ENCODE data around the gene CHRNB2.

The CHRNB2 gene

GRCh38 chr1:154614247-154614646 is 46.7 kb downstream of the CHRNB2 start:
- H3K79me2 ChIP-seq (ENCODE audit: low read length) = peaks cover 81% of the 10 kb centered on the region
- no peak overlapping the region for H3K27ac ChIP-seq (ENCODE audit: low read length)
- no peak for TF ChIP-seq CTCF (IDR thresholded peaks at IDR 0.05; ENCODE audit: low read length)
- no peak for TF ChIP-seq EZH2 (optimal IDR thresholded peaks at IDR 0.05; ENCODE audit: low read depth, low read length)
- TF ChIP-seq EZH2phosphoT487 (IDR thresholded peaks at IDR 0.05; ENCODE audit: low read length) = no peak
- no peak for DNase-seq
- peaks cover 11% of the 10 kb centered on the region for H3K4me1 ChIP-seq (ENCODE audit: low read length)
- H3K4me2 ChIP-seq (ENCODE audit: low read depth, low read length) = no peak overlapping the region
- no peaks in the 10 kb centered on the region for H3K36me3 ChIP-seq (replicated peaks; ENCODE audit: insufficient read depth, low read length)
- no peak overlapping the region for H2AFZ ChIP-seq (ENCODE audit: low read length)
- no peaks in the 10 kb centered on the region for H3K9me3 ChIP-seq (replicated peaks; ENCODE audit: insufficient read depth, low read length)
- H3F3A ChIP-seq (ENCODE audit: insufficient read depth, low read length) = peaks cover 16% of the 10 kb centered on the region
- H4K20me1 ChIP-seq (ENCODE audit: insufficient read depth, low read length) = 0 out of 2 replicates have a peak, but pooled peaks cover 6% of the 10 kb centered on the region
- H3K9ac ChIP-seq (ENCODE audit: low read length) = no peak overlapping the region
- no peak overlapping the region for H3K4me3 ChIP-seq (ENCODE audit: low read length)
- no peaks in the 10 kb centered on the region for H3K9me2 ChIP-seq (replicated peaks; ENCODE audit: insufficient read depth, low read length)
- no peaks in the 10 kb centered on the region for H3K27me3 ChIP-seq (replicated peaks; ENCODE audit: insufficient read depth, low read length)

GRCh38 chr1:154614901-154615300 is 47.3 kb downstream of the CHRNB2 start:
- no peak overlapping the region for H3K4me2 ChIP-seq (ENCODE audit: low read depth, low read length)
- no peak overlapping the region for H3K4me3 ChIP-seq (ENCODE audit: low read length)
- H3K79me2 ChIP-seq (ENCODE audit: low read length) = peaks cover 87% of the 10 kb centered on the region
- H3K9ac ChIP-seq (ENCODE audit: low read length) = no peak overlapping the region
- no peak overlapping the region for H3K27ac ChIP-seq (ENCODE audit: low read length)
- H3K4me1 ChIP-seq (ENCODE audit: low read length) = peaks cover 5% of the 10 kb centered on the region
- TF ChIP-seq EZH2phosphoT487 (IDR thresholded peaks at IDR 0.05; ENCODE audit: low read length) (no peak), CTCF (IDR thresholded peaks at IDR 0.05; ENCODE audit: low read length) (no peak), EZH2 (optimal IDR thresholded peaks at IDR 0.05; ENCODE audit: low read depth, low read length) (no peak)
- H3K9me3 ChIP-seq (replicated peaks; ENCODE audit: insufficient read depth, low read length) = no peaks in the 10 kb centered on the region
- 0 out of 2 replicates have a peak, but pooled peaks cover 6% of the 10 kb centered on the region for H4K20me1 ChIP-seq (ENCODE audit: insufficient read depth, low read length)
- no peak overlapping the region for H2AFZ ChIP-seq (ENCODE audit: low read length)
- H3K9me2 ChIP-seq (replicated peaks; ENCODE audit: insufficient read depth, low read length) = no peaks in the 10 kb centered on the region
- DNase-seq = no peak
- H3K36me3 ChIP-seq (replicated peaks; ENCODE audit: insufficient read depth, low read length) = no peaks in the 10 kb centered on the region
- H3F3A ChIP-seq (ENCODE audit: insufficient read depth, low read length) = peaks cover 10% of the 10 kb centered on the region
- no peaks in the 10 kb centered on the region for H3K27me3 ChIP-seq (replicated peaks; ENCODE audit: insufficient read depth, low read length)

GRCh38 chr1:154615411-154615810 is 47.8 kb downstream of the CHRNB2 start:
- TF ChIP-seq CTCF (IDR thresholded peaks at IDR 0.05; ENCODE audit: low read length) (no peak), EZH2 (optimal IDR thresholded peaks at IDR 0.05; ENCODE audit: low read depth, low read length) (no peak), EZH2phosphoT487 (IDR thresholded peaks at IDR 0.05; ENCODE audit: low read length) (no peak)
- H3K4me2 ChIP-seq (ENCODE audit: low read depth, low read length) = no peak overlapping the region
- no peak overlapping the region for H3K9ac ChIP-seq (ENCODE audit: low read length)
- no peaks in the 10 kb centered on the region for H3K36me3 ChIP-seq (replicated peaks; ENCODE audit: insufficient read depth, low read length)
- peaks cover 5% of the 10 kb centered on the region for H3F3A ChIP-seq (ENCODE audit: insufficient read depth, low read length)
- H3K27me3 ChIP-seq (replicated peaks; ENCODE audit: insufficient read depth, low read length) = no peaks in the 10 kb centered on the region
- H3K4me3 ChIP-seq (ENCODE audit: low read length) = no peak overlapping the region
- no peaks in the 10 kb centered on the region for H3K9me3 ChIP-seq (replicated peaks; ENCODE audit: insufficient read depth, low read length)
- no peak overlapping the region for H3K27ac ChIP-seq (ENCODE audit: low read length)
- H3K9me2 ChIP-seq (replicated peaks; ENCODE audit: insufficient read depth, low read length) = no peaks in the 10 kb centered on the region
- no peak overlapping the region for H2AFZ ChIP-seq (ENCODE audit: low read length)
- peaks cover 6% of the 10 kb centered on the region; the same call in 1 of the 2 replicates for H4K20me1 ChIP-seq (ENCODE audit: insufficient read depth, low read length)
- H3K4me1 ChIP-seq (ENCODE audit: low read length) = no peaks in the 10 kb centered on the region
- no peak for DNase-seq
- peaks cover 92% of the 10 kb centered on the region for H3K79me2 ChIP-seq (ENCODE audit: low read length)

Data from MM.1S (cell line).